NCI-H187 (cell line): ENCODE results near the gene MCAT.
"Not testable (repeated sequence)": the region's sequence is repeated elsewhere in the genome, so short reads cannot be mapped to it uniquely, and the experiment has no call there.

ENCODE experiments used
- DNase-seq, 2 experiments: peaks; one replicate each; lab custom pipeline; 2025; lab: John Stamatoyannopoulos, UW

The MCAT gene

DNA sequence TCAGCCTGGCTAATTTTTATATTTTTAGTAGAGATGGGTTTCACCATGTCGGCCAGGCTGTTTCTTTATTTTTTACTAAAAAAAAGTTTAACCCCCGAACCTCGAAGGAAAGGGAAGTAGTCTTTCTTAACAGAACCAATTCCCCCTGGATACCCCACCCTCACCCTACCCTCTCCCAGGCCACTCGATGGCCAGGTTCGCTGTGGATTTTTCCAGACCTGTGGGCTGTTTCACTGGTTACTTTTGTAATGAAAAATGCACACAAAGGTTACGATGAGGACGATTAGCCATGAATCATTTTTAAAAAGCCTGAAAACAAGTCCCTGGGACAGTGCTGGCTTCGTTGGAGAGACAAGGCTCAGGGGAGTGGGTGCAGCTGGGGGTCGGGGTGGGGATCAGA is 10.7 kb upstream of the MCAT start:
- no peak for DNase-seq

DNA sequence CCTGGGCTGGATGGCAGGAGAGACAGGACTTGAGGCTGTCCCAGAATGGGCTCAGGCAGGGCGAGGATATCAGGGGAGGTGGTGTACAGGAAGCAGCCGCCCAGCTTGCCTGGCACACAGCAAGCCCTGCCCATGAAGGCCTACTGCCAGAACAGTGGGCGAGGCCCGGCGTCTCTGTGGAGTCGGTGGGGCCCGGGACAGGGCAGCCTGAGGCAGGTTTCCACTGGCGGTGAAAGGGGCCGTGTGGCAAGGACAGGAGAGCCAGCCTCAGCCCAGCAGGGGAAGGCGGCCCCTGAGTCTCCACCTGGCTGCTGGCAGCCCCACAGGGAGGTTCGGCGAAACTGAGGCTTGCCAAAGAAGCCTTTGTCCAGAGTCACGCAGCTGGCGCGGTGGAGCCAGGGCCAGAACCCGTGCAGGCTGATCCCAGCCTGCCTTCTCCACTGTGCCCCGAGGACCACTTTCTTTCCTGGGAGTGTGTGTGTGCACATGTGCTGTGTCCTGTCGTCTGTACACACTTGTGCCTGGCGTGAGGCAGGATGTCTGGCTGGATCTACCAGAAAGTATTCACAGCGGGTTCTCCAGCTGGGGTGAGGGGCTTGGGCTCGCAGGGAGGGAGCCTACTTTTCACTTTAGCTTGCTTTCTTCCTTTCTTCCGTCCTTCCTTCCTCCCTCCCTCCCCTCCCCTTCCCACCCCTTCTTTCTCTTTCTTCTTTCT is 9.3 kb upstream of the MCAT start:
- DNase-seq: no peak

DNA sequence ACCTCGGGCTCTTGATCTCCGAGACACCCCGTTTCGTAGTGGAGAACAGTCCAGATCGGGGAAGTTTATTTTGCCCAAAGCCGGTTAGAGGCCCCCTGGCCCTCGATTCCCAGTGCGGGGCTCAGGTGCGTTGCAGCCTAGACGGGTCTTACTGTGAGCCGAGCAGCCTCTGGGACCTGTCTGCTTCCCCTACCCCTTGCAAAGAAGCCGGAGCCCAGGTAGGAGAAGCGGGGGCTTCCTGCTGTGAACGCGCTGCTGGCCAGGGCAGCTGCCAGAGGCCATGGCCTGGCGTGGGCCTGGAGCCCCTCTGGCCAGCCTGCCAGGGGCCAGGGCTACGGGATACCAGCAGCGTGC is 8.8 kb upstream of the MCAT start:
- DNase-seq: no peak

DNA sequence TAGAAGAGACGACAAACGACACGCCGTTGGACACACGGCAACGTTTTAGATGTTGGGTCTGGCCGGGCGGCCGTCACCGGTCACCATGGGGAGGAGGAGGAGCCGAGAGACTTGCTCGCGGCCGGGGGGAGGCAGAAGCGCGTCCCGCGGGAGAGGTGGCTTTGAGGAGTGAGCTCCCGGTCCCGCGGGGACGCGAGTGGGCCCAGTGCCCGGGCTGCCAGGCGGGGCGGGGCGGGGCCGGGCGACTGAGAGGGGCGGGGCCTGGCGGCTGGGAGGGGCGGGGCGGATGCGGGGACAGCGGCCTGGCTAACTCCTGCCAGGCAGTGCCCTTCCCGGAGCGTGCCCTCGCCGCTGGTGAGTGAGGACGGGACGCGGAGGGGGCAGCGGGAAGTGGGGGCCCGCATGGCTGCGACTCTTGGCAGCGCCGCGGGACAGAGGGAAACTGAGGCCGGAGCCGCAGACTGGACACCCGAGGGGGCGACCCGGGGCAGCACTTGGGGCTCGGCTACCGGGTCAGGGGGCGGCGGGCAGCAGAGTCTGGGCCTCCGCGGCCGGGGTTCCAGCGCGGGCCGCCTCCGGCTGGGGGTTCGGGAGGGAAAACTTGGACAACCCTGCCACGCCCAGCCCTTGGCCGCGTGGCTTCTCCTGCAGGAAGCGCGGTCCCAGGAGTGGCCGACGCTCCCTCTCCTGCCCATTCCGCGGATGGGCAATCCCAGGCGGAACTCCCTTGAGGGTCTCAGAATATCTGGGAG is 8.2 kb upstream of the MCAT start, which contains the start of gene TSPO:
Gene TSPO, plus strand, starts transcription at position 309 of the 752 bp plus-strand sequence. CDS start 7,680 bp downstream, outside the sequence.
- DNase-seq: no peak

DNA sequence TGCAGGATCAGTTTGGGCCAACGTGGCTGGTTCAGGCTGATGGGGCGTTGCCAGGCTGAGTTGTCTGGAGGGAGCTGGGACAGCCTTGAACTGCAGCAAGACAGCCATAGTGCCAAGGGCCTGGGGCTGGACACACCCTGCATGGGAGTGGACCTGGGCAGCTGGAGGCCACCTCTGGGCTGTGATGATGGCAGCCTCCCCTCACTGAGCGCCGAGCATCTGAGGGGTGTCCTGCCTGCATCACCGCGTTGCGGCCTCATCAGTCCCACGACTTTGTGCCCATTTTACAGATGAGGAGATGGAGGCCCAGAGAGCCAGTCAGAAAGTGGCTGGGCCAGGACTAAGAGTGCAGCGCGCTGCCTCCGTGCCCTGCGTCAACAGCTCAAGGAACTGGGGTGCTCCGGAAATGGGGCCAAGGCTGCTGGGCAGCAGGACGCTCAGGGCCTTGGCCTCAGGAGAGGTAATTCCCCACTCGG is 7.6 kb upstream of the MCAT start:
- DNase-seq: no peak

DNA sequence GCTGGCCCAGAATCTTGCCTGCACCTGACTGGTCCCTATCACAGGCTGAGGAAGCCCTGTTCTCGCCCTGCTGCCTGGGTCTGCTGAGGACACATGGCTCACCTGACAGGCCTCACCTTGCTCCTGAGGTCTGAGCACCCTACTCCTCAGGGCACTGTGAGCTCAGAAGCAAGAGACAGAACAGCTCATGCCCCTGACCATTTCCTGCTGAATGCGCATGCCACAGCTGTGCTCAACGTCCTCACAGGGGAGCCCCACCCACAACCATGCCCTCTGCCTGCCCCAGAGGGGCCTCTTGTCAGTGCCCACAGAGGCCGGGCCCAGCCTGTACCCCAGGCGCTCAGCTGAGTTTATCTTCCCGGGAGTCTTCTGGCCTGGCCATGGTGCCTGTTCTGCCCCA is 5.4 kb upstream of the MCAT start:
- no peak for DNase-seq

DNA sequence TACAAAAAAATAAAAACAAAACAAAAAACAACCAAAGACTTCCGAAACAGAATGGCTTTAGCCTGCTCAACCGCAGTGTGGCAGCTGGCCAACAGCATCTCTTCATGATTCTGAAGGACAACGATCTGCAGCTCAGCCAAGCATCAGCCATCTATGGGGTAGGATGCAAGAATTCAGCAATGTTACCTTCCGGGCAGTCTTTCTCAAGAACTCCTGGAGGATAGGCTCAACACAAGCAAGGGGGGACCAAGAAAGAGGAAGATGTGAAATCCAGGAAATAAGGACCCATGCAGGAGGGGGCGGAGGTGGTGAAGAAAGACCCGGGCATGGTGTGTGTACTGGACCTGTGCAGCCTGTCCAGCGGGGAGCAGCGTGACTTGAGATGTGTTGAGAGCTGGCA is 4.6 kb upstream of the MCAT start:
- DNase-seq: no peak

DNA sequence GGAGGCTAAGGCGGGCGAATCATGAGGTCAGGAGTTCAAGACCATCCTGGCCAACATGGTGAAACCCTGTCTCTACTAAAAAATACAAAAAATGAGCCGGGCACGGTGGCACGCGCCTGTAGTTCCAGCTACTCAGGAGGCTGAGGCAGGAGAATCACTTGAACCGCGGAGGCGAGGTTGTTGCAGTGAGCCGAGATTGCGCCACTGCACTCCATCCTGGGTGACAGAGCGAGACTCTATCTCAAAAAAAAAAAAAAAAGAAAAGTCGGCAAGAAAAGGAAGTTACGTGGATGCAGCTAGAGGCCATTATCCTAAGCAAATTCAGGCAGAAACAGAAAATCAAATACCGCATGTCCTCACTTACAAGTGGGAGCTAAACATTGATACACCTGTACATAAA is 3.1 kb upstream of the MCAT start:
- DNase-seq: not testable (repeated sequence)

DNA sequence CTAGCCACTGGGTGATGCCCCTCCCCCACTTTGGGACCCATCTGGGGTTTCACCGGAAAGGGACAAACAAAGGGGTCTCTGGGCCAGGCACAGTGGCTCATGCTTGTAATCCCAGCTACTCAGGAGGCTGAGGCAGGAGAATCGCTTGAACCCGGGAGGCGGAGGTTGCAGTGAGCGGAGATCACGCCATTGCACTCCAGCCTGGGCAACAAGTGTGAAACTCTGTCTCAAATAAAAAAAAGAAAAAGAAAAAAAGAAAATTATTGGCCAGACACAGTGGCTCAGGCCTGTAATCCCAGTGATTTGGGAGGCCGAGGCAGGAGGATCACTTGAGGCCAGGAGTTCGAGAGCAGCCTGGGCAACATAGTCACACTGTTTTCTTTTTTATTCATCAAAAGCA is 2.2 kb upstream of the MCAT start:
- DNase-seq: not testable (repeated sequence)

DNA sequence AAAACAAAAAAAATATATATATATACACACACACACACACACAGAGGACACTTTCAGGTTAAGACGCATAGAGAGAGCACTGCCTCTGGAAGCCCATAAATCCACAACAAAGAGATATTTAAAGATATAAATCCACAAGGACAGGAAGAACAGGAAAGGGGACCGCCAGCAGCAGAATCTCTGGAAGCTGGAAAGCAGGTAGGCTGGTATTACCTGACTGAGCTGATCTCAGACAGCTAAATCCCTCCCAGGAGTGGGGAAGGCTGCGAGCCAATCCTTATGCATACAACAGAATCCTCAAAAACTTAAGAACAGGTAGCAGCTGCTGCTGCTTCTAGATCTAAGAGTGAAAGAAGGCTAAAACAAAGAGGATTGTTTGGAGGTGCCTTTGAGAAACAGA is 1.8 kb upstream of the MCAT start:
- no peak for DNase-seq

DNA sequence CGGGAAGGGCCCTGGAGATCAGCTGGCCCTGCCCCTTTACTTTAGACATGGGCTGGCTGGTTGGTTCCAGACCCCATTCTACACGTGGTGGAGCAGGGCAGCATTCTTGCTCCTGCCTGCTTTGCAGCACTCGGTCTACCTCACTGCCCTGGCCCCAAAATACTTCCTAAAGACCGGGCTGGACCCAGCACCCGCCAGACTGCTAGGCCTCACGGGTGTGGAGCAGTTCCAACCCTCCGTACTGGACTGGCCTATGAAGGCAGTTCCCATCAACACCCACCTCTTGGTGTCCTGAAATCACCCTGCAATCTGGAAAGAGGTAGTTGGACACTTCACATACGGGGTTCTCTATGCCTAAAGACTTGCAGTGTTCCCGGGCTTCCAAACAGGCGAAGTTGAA is 6.4 kb downstream of the MCAT start:
- no peak for DNase-seq

DNA sequence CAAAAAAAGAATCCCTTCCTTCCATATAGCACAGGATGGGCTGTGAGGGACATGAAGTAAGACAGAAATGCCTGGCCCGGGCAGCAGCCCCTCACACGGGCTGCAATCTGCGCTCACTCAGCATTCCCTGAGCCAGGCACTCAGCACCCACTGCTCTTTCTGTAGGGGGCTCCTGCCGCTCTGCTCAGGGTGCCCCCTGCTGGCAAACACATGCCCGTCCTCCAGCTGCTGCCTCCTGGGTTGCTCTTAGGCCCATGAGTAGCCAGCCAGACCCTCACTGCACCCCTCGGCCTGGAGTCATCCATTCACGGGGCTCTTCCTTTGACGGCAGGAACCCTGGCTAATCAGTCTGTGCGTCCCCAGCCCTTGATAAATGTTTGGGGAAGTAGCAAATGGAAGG is 6.9 kb downstream of the MCAT start:
- DNase-seq: no peak

DNA sequence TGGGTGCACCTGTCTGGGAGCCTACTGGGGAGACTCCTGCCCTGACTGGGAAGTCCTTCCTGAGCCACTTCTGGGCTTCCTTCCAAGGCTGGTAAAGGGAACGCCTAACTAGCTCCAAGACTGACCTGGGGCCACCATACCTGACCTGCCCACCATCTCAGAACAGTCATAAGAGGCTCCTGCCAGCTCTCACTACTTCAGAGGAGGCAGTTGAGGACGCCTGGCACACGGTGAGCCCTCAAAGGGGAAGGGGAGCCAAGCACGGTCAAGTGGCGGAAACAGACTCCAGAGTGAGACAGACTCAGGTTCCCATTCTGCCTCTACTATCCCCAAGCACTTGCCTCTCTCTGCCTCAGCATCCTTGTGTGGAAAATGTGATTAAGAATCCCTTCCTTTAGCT is 7.6 kb downstream of the MCAT start:
- DNase-seq: no peak

DNA sequence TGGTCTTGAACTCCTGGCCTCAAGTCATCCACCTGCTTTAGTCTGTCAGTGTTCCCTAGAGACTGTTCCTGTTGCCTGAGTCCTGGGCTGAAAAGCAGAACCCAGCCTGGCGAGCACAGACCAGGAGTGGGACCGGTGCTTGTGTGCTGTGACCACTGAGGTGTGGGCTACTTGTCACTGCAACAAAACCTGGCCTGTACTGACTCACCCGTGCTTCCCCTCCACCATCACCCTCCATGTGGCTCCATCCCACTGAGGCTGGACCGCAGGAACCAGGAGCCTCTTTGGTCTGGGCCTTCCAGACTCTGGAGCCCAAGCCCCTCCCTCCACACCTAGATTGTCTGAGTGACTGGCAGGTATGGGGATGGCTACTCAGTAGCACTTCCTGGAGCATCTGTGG is 8.6 kb downstream of the MCAT start:
- no peak for DNase-seq

DNA sequence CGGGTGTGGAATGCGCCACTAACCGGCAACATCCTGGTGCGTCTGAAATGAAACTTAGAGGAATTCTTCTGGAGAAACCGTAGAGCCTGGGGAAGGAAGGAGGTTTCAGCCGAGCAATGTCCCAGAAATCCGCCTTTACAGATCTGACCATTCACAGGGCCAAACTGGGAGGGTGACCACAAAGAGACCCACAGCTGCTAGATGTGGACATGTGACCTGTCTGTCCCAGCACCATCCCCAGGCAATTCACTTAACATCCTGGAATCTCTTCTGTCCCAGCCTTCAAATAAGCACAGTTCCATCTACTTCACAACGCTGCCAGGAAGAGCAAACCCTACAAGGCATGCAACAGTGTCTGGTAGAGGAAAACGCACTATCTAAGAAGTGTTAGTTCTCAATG is 9.8 kb downstream of the MCAT start:
- no peak for DNase-seq

DNA sequence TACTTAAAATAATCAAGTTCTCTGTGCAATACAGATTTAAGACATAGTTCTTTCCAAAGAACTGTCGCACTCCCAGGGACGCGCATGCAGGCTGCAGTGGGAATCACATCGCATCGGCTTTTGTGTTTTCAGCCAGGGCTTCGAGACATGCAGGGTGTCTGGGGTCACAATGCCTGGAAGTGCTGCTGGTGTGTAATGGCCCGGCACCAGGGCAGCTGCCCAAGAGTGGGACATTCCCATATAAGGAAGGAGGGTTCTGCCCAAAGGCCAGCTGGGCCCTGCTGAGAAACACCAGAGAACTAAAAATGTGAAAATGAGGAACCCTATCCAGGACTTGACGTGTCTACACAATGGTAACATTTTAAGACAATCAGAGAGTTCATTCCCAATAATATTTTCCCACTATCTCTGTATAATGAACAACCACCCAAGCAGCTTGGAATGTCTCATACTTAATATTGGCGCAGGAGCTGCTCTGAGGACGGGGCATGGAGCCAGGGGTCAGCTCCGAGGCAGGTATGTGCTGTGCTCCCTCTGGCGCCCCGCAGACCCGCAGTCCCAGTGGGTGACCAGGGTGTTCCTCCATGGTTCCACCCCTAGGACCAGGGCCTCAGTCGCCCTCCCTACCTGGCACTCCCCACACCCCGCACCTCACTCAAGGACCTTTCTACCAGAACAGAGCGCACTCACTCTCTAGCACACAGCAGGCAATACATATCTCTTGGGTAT is 11.3 kb downstream of the MCAT start:
- no peak for DNase-seq

DNA sequence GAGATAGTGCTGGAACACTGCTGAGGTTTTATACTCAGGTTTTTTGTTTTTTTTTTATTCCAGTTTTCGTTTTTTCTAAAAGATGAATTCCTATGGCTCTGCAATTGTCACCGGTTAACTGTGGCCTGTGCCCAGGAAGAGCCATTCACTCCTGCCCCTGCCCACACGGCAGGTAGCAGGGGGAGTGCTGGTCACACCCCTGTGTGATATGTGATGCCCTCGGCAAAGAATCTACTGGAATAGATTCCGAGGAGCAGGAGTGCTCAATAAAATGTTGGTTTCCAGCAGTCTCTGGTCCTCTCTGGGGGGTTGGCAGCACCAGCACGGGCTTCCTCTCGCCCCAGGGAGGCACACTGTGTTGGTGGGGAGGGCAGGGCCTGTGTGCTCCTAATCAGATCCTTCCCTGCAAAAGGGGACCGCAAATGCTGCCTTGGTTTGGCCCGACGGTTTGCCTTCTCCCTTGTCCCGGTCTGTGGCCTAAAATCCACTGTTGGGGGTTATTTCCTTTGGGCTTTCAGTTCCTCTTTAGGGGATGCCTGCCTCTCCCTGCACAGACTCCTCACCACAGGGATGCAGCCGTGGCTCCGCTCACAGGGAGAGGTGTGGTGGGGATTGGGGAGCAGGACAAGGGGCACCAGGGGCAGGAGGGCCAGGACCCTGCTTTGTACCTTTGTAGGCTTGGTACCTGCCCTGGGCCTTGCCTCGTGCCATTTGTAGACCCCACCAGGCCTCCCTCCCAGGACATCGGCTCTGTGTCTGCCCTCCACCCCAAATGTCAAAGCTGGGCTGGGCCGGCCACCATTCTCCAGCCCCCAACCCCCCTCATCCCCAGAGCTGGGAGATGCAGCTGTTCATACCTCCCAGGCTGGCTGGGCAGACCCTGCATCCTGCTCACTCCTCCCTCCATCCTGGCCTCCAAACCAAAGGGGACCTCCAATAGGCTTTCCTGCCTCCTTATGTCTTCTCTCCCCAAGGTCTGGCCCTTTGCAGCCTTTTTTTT is 13.5 kb downstream of the MCAT start:
- DNase-seq: no peak

DNA sequence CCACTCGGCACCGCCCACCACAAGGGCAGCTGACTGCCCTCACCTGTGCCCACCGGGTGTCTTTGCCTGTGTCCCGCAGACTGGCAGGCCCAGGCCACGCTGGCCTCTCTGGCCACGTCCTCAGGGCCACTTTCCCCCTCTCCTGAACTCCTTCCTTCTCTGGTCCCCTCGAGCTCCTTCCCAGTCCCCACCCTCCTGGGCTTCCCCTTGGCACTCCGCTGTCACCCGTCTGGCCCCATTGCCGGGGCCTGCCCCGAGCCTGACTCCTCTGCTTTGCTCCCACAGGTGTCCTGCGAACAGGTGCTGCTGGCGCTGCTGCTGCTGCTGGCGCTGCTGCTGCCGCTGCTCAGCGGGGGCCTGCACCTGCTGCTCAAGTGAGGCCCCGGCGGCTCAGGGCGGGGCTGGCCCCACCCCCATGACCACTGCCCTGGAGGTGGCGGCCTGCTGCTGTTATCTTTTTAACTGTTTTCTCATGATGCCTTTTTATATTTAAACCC is 14.2 kb downstream of the MCAT start:
- peak; percentile 27 to 61 for DNase-seq

DNA sequence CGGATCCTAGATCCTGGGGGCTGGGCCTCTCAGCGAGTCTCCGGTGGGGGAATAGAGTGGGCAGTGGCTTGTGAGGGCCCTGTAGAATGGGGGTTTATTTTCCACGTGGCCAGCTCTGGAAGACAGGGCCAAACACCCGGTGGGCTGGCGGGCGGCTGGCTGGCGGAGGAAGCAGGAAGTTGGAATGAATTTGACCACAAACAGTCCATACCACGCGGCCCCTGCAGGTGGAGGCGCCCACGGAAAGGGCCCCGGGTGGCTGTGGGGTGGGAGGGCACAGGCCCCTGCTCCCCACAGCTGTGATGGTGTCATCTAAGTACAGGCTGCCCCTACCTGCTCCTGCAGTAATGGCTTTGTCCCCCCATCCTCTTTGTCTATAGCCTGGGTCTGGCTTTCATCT is 15.1 kb downstream of the MCAT start:
- no peak for DNase-seq

DNA sequence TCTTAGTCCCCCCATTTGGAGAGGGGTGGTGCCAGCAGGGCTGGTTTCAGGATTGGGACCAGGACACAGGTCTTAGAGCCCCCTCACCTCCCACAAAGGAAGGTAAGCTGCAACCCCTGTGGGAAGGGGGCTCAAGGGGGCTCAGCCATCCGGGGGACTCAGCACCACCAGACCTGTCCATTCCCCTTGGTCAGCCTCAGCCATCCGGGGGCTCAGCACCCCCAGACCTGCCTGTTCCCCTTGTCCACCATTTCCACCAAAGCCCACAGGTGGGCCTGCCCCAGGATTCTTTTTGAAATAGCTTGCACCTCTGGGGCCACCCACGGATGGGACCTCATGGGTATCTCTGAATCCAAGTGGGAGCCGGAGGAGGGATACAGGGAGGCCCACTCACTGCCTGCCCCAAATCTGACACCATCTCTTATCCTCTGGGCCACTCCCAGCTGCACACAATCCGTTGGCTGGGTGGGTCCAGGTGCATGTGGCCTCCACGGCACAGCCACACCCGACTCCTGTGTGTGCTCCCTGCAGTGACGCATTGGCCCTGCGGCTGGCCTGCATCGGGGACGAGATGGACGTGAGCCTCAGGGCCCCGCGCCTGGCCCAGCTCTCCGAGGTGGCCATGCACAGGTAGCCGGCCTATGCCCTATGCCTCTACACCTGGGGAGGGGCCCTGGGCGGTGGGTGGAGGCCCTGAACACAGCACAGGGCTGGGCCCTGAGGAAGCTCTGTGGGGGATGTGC is 15.9 kb downstream of the MCAT start:
- DNase-seq: no peak
